SJSA1 (cell line): ENCODE data around the gene CLDN12. TPM values are rescaled to one million over a fixed set of nuclear protein-coding genes. Genes with fewer than 3 reads are reported as not detected.
"Not testable (repeated sequence)": the region's sequence is repeated elsewhere in the genome, so short reads cannot be mapped to it uniquely, and the experiment has no call there.

Experiments used
- DNase-seq, 2 experiments: peaks; one replicate each; pipeline ENCODE4 v3.0.0-alpha.2; 2015 to 2020; ENCODE audit warnings: low spot score in 2 of 2, low read depth in 1 of 2
- H3K27ac ChIP-seq: fragments of 250-450 bp; sonication (Bioruptor Pico); 2 replicates; pipeline ENCODE4 v1.5.1; 2020; ENCODE audit warnings: mild to moderate bottlenecking, moderate library complexity
- H3K27me3 ChIP-seq: fragments of 250-450 bp; sonication (Bioruptor Pico); replicated peaks from 2 replicates; pipeline ENCODE4 v1.5.1; 2020; ENCODE audit warnings: mild to moderate bottlenecking, moderate library complexity
- H3K36me3 ChIP-seq: fragments of 250-450 bp; sonication (Bioruptor Pico); 2 replicates; pipeline ENCODE4 v1.5.1; 2020; ENCODE audit warnings: mild to moderate bottlenecking
- H3K4me1 ChIP-seq: fragments of 250-450 bp; sonication (Bioruptor Pico); replicated peaks from 2 replicates; pipeline ENCODE4 v1.6.1; 2021; ENCODE audit warnings: mild to moderate bottlenecking
- H3K4me3 ChIP-seq: fragments of 250-450 bp; sonication (Bioruptor Pico); 2 replicates; pipeline ENCODE4 v1.5.1; 2020; ENCODE audit warnings: mild to moderate bottlenecking
- H3K9me3 ChIP-seq: fragments of 250-450 bp; sonication (Bioruptor Pico); replicated peaks from 2 replicates; pipeline ENCODE4 v1.5.1; 2020; ENCODE audit warnings: mild to moderate bottlenecking
- total RNA-seq: library from RNA; depleted of rRNA; stranded (reverse); fragments of >200 nt; shearing (Covaris generic); gene quantifications from 2 replicates; pipeline ENCODE4 v1.2.3, GENCODE V29; 2014; rRNA removed

The CLDN12 gene
- total RNA-seq, 1 experiment from 2014 or later, result 36.5 TPM

GRCh38 chr7:90455163-90456030 lies 52.1 kb downstream of the CLDN12 start:
- H3K4me1 ChIP-seq, result peaks cover 6% of the 10 kb centered on the region; the same call in 1 of the 2 replicates
- no peak overlapping the region for H3K27ac ChIP-seq
- no peaks in the 10 kb centered on the region for H3K36me3 ChIP-seq
- H3K4me3 ChIP-seq, result no peak overlapping the region
- DNase-seq, result peak in 1 of 2 experiments; percentile 40
- no peaks in the 10 kb centered on the region for H3K27me3 ChIP-seq
- no peaks in the 10 kb centered on the region for H3K9me3 ChIP-seq

GRCh38 chr7:90458104-90458503 lies 54.8 kb downstream of the CLDN12 start:
- no peak overlapping the region for H3K27ac ChIP-seq
- peaks cover 6% of the 10 kb centered on the region; the same call in 1 of the 2 replicates for H3K4me1 ChIP-seq
- H3K27me3 ChIP-seq, result no peaks in the 10 kb centered on the region
- H3K4me3 ChIP-seq, result no peak overlapping the region
- no peaks in the 10 kb centered on the region for H3K36me3 ChIP-seq
- H3K9me3 ChIP-seq, result no peaks in the 10 kb centered on the region
- no peak for DNase-seq

GRCh38 chr7:90459888-90460287 lies 56.6 kb downstream of the CLDN12 start:
- peaks cover 6% of the 10 kb centered on the region; the same call in 1 of the 2 replicates for H3K4me1 ChIP-seq
- no peak for DNase-seq
- H3K36me3 ChIP-seq, result no peaks in the 10 kb centered on the region

GRCh38 chr7:90461219-90461618 lies 58.0 kb downstream of the CLDN12 start:
- Histone ChIP-seq H3K27ac (no peak overlapping the region), H3K27me3 (no peaks in the 10 kb centered on the region), H3K4me1 (no peaks in the 10 kb centered on the region), H3K4me3 (no peak overlapping the region), H3K9me3 (peaks cover 13% of the 10 kb centered on the region), H3K36me3 (no peaks in the 10 kb centered on the region)
- DNase-seq, result no peak

More at GRCh38 chr7:90459888-90460287, 56.6 kb downstream of the CLDN12 start:
- Histone ChIP-seq H3K27me3 (no peaks in the 10 kb centered on the region), H3K9me3 (peaks cover 13% of the 10 kb centered on the region), H3K27ac (no peak overlapping the region), H3K4me3 (no peak overlapping the region)

- Histone ChIP-seq H3K9me3 (peaks cover 13% of the 10 kb centered on the region), H3K4me3 (peak overlapping the region; percentile 22)
- H3K27me3 ChIP-seq, H3K36me3 ChIP-seq, H3K27ac ChIP-seq, H3K4me1 ChIP-seq: not testable (repeated sequence)
- peak in 1 of 2 experiments; percentile 14 for DNase-seq
Measured at GRCh38 chr7:90463151-90463628, 59.9 kb downstream of the CLDN12 start.

Other genes with a start within 250 kb of the CLDN12 start
- 8.3 and 14.2 TPM in 2 replicates for gene STEAP1, start 249.0 kb upstream of the CLDN12 start, total RNA-seq
- gene STEAP2, start 191.7 kb upstream of the CLDN12 start, total RNA-seq, result 2.4 and 3.3 TPM in 2 replicates
- 0.21 TPM in 1 of 2 replicates, not detected in the other for gene CFAP69, start 158.3 kb upstream of the CLDN12 start, total RNA-seq
- gene FAM237B, start 82.2 kb upstream of the CLDN12 start, total RNA-seq, result not detected in 2 replicates
- gene GTPBP10, start 56.7 kb upstream of the CLDN12 start, total RNA-seq, result 13.2 and 15.2 TPM in 2 replicates
- not detected in 2 replicates for gene PTTG1IP2, start 66.2 kb downstream of the CLDN12 start, total RNA-seq
- gene CDK14, start 192.9 kb downstream of the CLDN12 start, total RNA-seq, result 17.9 and 20.8 TPM in 2 replicates